GM18520 (cell line): ENCODE data around the gene TPBG.
"Not testable (repeated sequence)": the region's sequence is repeated elsewhere in the genome, so short reads cannot be mapped to it uniquely, and the experiment has no call there.

Experiments
- ATAC-seq: cut with Tn5 transposase; IDR thresholded peaks from one replicate; pipeline ENCODE4 v1.9.1; 2021; ENCODE audit not compliant: unreplicated experiment

Gene TPBG

DNA sequence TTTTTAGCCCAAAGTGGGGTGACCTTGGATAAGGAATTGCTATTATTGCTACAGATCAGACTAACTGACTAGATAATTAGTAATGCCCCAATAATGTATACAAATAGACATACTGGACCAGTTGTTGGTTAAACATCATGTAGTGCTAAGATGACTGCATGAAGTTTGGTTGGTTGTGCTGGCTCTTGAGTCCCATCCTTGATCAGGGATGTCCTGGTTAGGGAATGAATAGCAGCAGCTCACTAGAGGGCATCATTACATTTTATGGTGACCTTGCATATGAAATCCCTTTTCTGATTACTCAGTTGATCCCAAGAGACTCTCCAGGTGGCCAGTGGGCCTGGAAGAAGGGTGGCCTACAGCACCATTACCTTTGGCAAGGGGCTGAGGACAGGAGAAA, 10.9 kb downstream of the TPBG start:
- ATAC-seq = no peak

DNA sequence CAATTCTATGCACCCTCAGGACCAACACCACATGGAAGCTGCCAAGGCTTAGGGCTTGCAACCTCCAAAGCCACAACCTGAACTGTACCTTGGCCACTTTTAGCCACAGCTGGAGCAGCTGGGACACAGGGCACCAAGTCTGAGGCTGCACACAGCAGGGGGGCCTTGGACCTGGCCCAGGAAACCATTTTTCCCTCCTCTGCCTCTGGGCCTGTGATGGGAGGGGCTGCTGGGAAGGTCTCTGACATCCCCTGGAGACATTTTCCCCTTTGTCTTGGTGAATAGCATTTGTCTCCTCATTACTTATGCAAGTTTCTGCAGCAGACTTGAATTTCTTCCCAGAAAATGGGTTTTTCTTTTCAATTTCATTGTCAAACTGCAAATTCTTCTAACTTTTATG, 13.0 kb downstream of the TPBG start:
- ATAC-seq = no peak

DNA sequence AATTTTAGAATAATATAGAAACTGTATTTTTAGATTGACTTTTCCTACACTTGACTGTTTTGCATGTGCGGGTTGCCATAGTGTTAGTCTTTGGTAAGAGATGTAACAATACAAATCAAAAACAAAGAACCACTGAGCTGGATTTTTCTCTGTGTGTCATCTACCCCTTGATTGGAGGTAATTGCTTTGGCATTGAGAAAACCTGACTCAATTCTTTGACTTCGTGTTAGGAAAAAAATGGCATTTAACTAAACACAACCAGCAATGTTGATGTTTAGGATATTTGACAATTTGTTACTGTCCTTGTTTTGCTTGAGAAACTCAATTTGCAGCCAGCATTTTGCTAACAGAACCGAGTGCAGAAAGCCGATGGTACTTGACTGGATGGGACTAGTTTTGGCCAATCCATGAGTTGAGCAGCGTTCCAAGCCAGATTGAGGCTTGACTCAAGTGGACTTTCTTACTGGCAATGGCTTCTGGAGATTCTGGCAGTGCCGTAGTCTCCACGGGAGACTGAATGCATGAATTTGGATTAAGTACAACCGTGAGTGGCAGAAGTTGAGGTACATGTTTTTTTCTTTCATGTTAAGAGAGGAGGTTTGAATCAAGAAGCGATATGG, 17.1 kb downstream of the TPBG start:
- no peak for ATAC-seq

DNA sequence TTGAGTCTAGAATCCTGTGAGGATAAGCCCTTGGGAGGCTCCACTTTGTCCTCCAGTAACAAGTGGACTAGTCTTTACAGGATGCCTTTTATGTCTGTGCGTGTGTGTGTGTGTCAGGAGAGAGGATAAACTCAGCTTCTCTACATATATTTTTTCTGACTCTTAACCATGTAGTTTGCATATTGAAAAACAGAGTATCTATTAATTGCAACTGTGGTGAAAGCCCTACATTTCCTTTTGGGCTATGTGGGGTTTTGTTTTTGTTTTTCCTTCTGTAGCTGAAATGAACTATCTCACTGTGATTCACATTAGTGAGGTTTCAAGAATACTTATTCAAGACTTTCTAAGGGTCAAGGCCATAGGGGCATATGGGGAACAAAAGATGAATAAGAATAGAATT, 17.7 kb downstream of the TPBG start:
- peak; percentile 73 for ATAC-seq

DNA sequence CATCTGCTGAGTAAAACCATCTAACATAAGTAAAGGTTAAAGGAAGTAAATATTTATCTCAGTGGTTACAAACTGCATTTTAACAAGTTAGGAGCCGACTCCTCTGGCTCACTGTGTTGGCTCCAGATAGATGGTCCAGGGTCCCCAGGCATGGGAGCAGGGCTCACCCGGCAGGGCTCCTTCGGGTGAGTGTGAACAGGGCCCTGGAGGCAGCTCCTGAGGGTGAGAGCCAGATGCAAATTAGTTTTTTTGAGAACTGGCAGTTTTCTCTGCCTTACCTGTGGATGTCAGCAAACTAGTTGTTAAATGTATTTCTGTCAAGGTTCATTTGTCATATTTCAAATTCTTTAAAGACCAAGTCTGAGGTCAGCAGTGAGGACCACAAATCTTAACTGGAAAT, 21.5 kb downstream of the TPBG start:
- ATAC-seq = no peak

DNA sequence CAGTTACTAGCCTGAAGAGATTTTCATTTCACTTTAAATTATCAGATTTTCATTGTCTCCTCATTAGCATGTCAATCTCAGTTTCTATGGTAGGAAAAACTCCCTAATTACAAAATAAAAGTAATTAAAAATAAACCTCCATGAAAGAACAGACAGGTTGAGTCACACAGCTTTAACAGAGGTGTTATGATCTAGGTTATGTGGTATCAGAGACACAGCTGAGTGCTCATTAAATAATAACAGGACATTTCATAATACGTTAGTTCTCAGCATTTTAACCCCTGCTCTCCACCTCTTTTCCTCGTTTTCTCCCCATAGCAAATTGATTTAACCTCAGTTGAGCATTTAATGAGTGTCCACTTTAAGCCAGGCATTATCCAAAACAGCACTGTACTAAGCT, 21.9 kb downstream of the TPBG start:
- ATAC-seq = no peak

DNA sequence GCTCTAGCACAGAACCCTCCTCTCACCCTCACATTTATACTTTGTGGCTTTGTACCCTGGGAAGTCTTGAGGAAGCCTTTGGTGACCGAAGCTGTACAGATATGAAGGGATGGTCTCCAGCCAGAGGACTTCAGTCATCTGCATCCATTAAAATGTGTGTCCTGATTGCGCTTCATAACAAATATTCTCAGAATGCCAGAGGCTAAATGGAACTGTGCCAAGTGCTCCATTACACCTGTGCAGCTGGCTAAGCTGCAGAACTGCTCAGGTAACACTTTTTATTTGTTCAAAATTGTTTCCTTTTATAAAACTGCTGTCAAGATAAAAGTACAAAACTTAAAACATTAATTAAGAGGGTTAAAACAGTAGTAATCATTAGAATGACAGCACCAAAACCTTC, 22.3 kb downstream of the TPBG start:
- ATAC-seq = no peak

DNA sequence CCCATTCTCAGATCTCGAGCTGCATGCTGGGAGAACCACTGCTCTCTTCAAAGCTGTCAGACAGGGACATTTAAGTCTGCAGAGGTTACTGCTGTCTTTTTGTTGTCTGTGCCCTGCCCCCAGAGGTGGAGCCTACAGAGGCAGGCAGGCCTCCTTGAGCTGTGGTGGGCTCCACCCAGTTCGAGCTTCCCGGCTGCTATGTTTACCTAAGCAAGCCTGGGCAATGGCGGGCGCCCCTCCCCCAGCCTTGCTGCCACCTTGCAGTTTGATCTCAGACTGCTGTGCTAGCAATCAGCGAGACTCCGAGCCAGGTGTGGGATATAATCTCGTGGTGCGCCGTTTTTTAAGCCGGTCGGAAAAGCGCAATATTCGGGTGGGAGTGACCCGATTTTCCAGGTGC, 31.2 kb downstream of the TPBG start:
- not testable (repeated sequence) for ATAC-seq

DNA sequence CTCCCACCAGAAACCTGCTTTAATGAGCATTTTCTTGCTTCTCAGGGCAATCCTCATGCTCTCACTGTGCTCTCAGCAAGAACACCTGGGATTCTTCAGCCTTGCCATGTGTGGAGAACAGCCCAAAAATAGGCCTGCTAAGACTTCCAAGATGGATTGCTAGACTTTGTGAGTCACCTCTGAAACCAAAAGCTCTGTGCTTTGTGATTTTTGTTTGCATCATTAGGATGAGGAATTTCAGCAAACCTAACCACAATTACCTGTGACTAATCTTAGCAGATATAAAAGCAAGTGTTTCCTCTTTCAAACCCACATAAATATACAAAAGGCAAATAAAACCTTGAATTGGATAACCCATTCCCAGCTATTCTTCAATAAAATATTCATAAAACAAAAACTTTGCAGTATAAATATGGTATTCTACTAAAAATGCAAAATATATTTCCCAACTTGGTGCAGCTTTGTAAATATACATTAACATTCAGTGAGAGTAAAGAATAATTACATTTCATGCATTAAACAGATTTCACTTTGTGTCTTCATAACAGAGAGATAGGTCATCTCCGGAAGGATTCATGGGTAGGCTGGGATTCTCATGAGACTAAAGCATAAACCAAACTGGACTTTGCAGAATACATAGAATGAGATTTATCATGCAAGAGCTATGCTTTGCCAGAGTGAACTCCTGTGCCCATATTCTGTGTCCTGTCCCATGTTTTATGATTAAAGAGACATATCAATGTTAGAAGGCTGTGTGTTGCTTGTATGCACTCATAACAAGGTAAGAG, 33.5 kb downstream of the TPBG start:
- no peak for ATAC-seq

DNA sequence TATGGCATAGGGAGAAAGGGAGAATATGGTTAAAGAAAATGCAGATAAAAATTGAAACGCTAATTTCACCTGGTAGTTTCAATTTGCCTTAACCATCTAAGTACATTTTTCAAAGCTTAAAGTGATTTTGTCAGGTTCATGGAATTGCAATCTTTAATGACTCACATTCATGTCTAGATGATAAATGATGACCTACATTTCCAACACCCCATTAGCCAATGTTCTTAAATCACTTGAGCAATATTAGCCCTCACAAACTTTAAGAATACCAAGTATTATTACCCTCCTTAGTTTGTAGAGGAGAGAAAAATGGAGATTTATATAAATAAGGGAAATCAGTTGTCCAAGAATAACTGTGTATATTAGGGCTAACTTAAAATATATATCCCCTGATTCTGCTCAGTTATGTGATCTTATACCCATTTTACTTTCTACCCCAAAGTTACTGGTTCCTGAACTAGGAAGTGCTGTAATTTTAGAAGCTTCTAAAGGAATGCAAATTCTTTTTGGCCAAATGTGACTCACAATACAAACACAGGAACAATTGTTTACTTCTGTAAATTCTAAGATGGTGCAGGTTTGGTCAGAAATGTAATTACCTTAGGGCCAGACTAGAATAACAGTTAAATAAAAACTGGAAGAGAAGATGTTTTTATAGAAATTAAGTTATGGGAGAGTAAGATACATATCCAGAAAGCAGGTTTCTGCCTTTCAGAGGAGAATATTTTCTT, 34.5 kb downstream of the TPBG start:
- ATAC-seq = no peak

DNA sequence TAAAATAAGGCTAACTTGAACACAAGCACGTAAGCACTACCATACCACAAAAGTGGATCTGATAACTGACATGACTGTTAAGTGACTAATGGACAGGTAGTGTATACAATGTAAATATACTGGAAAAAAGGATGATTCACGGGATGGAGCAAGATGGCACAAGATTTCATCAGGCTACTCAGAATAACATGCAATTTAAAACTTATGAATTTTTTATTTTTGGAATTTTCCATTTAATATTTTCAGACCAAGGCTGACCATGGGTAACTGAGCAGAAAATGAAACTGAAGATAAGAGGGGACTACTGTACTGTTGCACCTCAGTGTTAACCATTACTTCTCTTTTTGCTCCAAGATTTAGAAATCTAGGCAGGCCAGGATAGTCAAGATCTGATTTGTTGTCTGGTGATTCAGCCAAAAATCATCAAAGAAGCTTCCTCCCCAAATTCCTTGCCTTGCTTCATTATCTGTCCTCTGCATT, 45.4 kb downstream of the TPBG start:
- peak; percentile 54 for ATAC-seq

DNA sequence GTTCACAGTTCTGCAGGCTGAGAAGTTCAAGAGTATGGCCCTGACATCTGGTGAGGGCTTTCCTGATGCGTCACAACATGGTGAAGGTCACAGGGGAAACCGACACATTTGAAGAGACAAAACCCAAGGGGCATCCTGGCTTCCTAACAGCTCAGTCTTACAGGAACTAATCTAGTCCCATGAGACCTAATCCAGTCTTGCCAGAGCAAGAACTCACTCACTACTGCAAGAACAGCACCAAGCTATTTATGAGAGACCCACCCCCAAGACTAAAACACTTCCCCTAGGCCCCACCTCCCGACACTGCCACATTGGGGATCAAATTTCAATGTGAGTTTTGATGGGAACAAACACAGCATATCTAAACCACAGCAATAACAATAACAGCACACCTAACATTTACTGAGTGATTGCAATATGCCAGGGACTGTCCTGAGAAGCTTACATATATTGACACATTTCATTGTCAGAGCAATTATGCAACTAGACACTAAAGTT, 46.6 kb downstream of the TPBG start:
- no peak for ATAC-seq

DNA sequence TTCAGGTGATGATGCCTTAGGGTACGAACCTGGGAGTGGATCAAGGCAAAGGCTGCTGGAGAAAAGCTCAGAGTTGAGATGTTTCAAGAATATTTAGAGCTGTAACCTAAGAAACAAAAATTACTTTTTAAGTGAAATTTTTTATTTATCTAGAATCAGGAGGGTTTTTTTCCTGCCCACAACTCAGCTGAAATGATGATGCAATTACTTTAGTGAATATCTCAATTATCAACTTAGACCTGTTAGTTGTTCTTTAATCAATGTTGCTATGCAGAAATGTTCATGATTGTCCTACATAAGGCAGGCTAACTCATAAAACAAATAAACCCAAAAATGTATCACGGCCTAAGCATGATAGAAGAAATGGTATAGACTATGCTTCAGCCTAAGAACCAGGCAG, 50.3 kb downstream of the TPBG start:
- no peak for ATAC-seq

DNA sequence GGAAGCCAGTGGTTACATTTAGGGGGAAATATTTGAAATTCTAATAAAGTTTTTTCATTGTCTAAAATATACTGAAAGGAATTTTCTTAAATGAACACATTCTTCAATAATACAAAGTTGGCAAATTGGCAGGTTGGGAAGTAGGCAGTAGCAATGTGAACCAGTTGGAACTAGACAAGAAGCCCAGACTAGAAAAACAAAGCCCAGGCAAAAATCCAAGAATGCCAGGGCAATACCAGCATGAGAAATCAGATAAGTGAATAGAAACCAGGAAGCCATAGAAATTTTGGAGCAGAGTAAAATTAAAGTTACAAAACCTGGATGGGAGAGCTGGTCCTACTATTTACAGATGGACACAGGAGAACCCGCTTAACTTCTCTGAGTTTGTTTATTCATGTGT, 52.2 kb downstream of the TPBG start:
- no peak for ATAC-seq

DNA sequence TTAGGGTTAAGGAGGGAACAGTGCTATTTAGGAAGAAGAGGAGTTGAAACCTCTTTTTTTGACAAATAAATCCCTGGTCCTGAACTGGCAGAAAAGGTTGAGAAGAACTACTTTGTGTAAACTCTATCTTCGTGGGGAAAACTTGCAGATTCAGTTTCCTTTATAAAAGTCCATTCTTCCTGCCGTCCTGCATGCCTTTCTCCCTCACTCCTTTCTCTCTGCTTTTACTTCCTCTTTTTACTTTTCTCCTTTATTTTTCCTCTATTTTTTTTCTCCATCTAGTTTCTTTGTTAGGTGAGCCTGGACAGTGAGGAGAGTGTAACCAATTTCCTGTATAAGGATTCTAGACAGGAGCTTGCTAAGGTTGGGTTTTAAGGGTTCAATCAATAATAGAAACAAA, 52.7 kb downstream of the TPBG start:
- no peak for ATAC-seq
